GM12891 (cell line): ENCODE data around the gene PROM2.

Source experiments
- PAX5 ChIP-seq: IDR thresholded peaks from 2 replicates; pipeline ENCODE4 v1.6.1; 2011; ENCODE audit warnings: low read length, moderate library complexity, mild to moderate bottlenecking; ENCODE audit not compliant: insufficient read depth, severe bottlenecking
- POLR2A ChIP-seq: IDR thresholded peaks from 2 replicates; pipeline ENCODE4 v1.6.1; 2011; ENCODE audit warnings: low read depth, low read length, control low read depth

GRCh38 chr2:95271381-95271971 is 2.8 kb upstream of the PROM2 start:
- TF ChIP-seq POLR2A (no peak), PAX5 (no peak)
